Duodenal mucosa (tissue), 2 donors: ENCODE data around the gene DNAH1.

Source experiments
- H3K27ac ChIP-seq: one replicate; pipeline ENCODE4 v1.7.0; 2013; ENCODE audit warnings: low read depth, low read length
- H3K27me3 ChIP-seq, 2 donors: one replicate each; pipeline ENCODE4 v1.7.0; 2013; ENCODE audit warnings: low read length in 2 of 2, control low read depth in 1 of 2; ENCODE audit not compliant: insufficient read depth in 2 of 2, control insufficient read depth in 1 of 2
- H3K36me3 ChIP-seq, 2 donors: one replicate each; pipeline ENCODE4 v1.7.0; 2013; ENCODE audit warnings: low read length in 2 of 2, control low read depth in 1 of 2; ENCODE audit not compliant: insufficient read depth in 2 of 2, control insufficient read depth in 1 of 2
- H3K4me1 ChIP-seq, 2 donors: one replicate each; pipeline ENCODE4 v1.7.0; 2013; ENCODE audit warnings: low read length in 2 of 2, control low read depth in 1 of 2; ENCODE audit not compliant: insufficient read depth in 2 of 2, control insufficient read depth in 1 of 2
- H3K4me3 ChIP-seq, 2 donors: one replicate each; pipeline ENCODE4 v1.7.0; 2013; ENCODE audit warnings: low read length in 2 of 2, low read depth in 1 of 2
- H3K9ac ChIP-seq, 2 donors: one replicate each; pipeline ENCODE4 v1.7.0; 2013; ENCODE audit warnings: low read length in 2 of 2, low read depth in 1 of 2
- H3K9me3 ChIP-seq, 2 donors: one replicate each; pipeline ENCODE4 v1.7.0; 2013; ENCODE audit warnings: low read length in 2 of 2, control low read depth in 1 of 2; ENCODE audit not compliant: control insufficient read depth in 1 of 2

DNAH1 gene

DNA sequence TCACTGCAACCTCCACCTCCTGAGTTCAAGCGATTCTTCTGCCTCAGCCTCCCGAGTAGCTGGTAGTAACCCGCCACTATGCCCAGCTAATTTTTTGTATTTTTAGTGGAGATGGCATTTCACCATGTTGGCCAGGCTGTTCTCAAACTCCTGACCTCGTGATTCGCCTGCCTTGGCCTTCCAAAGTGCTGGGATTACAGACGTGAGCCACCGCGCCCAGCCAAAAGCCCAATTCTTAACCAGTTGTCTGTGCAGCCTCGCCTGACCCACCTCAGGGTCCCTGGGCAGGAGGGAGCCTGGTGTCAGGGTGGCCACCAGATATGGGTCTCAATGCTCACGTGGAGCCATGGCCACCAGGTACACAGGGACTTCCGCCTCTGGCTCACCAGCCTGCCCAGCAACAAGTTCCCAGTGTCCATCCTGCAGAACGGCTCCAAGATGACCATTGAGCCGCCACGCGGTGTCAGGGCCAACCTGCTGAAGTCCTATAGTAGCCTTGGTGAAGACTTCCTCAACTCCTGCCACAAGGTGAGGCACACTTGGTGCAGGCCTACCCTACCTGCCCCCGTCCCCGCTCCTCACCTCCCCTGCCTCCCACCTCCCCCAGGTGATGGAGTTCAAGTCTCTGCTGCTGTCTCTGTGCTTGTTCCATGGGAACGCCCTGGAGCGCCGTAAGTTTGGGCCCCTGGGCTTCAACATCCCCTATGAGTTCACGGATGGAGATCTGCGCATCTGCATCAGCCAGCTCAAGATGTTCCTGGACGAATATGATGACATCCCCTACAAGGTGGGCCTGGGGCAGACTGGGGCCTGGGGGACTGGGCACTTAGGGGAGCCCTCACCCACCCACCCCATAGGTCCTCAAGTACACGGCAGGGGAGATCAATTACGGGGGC lies 80.1 kb downstream of the DNAH1 start:
- H3K9ac ChIP-seq: no peak overlapping the region
- H3K9me3 ChIP-seq: no peaks in the 10 kb centered on the region
- H3K4me3 ChIP-seq: no peak overlapping the region
- H3K4me1 ChIP-seq: peaks cover 11% of the 10 kb centered on the region in 2 donors
- no peak overlapping the region for H3K27ac ChIP-seq
- no peaks in the 10 kb centered on the region for H3K27me3 ChIP-seq
- H3K36me3 ChIP-seq: peaks cover 3 to 44% of the 10 kb centered on the region in 2 donors

DNA sequence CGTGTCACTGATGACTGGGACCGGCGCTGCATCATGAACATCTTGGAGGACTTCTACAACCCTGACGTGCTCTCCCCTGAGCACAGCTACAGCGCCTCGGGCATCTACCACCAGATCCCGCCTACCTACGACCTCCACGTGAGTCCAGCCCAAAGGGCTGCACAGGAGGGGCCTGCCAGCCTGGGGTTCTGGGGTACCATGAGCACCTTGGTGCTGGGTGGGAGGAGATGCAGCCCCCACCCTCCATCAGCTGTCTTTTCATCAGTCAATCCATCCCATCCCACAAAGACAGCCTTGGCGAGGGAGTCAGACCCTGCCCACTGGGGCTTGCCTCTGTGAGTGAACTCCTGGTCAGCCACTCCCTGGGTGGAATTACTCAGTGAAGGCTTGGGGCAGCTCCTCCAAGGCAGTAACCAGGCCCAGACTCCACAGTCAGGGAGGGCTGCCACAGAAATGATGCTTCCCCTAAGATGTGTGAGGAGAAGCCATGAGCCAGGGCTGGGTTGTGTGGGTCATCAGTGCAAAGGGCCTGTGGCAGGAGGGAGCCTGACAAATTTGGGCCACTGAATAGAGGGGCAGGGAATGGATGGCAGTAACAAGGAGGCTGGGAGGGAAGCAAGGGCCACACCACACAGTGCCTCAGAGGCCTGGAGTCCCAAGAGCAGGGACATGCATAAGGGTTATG lies 80.9 kb downstream of the DNAH1 start:
- H3K36me3 ChIP-seq: peaks cover under 1 to 44% of the 10 kb centered on the region in 2 donors
- H3K4me1 ChIP-seq: peaks cover 11% of the 10 kb centered on the region in 2 donors
- H3K9ac ChIP-seq: no peak overlapping the region
- H3K27ac ChIP-seq: no peak overlapping the region
- H3K9me3 ChIP-seq: no peaks in the 10 kb centered on the region
- H3K27me3 ChIP-seq: no peaks in the 10 kb centered on the region
- no peak overlapping the region for H3K4me3 ChIP-seq

DNA sequence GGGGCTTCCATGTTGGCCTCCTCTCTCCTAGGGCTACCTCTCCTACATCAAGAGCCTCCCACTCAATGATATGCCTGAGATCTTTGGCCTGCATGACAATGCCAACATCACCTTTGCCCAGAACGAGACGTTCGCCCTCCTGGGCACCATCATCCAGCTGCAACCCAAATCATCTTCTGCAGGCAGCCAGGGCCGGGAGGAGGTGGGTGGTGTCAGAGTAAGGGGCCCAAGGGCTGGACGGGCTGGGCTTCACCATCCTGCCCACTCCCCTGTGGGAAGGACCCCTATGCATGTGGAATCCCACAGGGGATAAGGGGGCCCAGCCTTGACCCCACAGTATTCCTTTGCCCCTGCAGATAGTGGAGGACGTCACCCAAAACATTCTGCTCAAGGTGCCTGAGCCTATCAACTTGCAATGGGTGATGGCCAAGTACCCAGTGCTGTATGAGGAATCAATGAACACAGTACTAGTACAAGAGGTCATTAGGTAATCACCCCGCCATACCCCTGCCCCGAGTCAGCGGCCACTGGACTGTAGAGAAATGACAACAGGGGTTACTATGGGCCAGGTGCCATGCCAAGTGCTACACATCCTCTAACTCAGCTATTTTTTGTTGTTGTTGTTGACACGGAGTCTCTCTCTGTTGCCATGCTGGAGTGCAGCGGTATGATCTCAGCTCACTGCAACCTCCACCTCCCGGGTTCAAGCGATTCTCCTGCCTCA lies 81.7 kb downstream of the DNAH1 start:
- no peak overlapping the region for H3K9ac ChIP-seq
- no peaks in the 10 kb centered on the region for H3K27me3 ChIP-seq
- peaks cover 11% of the 10 kb centered on the region in 2 donors for H3K4me1 ChIP-seq
- no peaks in the 10 kb centered on the region for H3K9me3 ChIP-seq
- no peak overlapping the region for H3K27ac ChIP-seq
- H3K36me3 ChIP-seq: peaks cover 8 to 48% of the 10 kb centered on the region in 2 donors
- no peak overlapping the region for H3K4me3 ChIP-seq

- H3K4me3 ChIP-seq: no peak overlapping the region
Measured at GRCh38 chr3:52398670-52399081, 82.6 kb downstream of the DNAH1 start.

GRCh38 chr3:52399131-52399530 lies 83.0 kb downstream of the DNAH1 start:
- H3K36me3 ChIP-seq: peaks cover 18 to 55% of the 10 kb centered on the region in 2 donors
- peaks cover 11% of the 10 kb centered on the region in 2 donors for H3K4me1 ChIP-seq
- H3K9ac ChIP-seq: no peak overlapping the region

More at GRCh38 chr3:52398670-52399081, 82.6 kb downstream of the DNAH1 start:
- Histone ChIP-seq H3K27ac (no peak overlapping the region), H3K9me3 (no peaks in the 10 kb centered on the region), H3K4me1 (peaks cover 11% of the 10 kb centered on the region in 2 donors), H3K36me3 (peaks cover 13 to 50% of the 10 kb centered on the region in 2 donors), H3K9ac (no peak overlapping the region), H3K27me3 (no peaks in the 10 kb centered on the region)

GRCh38 chr3:52399593-52399992 lies 83.5 kb downstream of the DNAH1 start:
- H3K9ac ChIP-seq: no peak overlapping the region
- H3K4me1 ChIP-seq: peaks cover 11% of the 10 kb centered on the region in 2 donors
- no peaks in the 10 kb centered on the region for H3K9me3 ChIP-seq
- no peak overlapping the region for H3K4me3 ChIP-seq
- peaks cover 22 to 60% of the 10 kb centered on the region in 2 donors for H3K36me3 ChIP-seq
- no peaks in the 10 kb centered on the region for H3K27me3 ChIP-seq
- no peak overlapping the region for H3K27ac ChIP-seq

More at GRCh38 chr3:52399131-52399530, 83.0 kb downstream of the DNAH1 start:
- no peak overlapping the region for H3K27ac ChIP-seq
- H3K4me3 ChIP-seq: no peak overlapping the region
- no peaks in the 10 kb centered on the region for H3K9me3 ChIP-seq
- no peaks in the 10 kb centered on the region for H3K27me3 ChIP-seq

GRCh38 chr3:52400275-52400793 lies 84.2 kb downstream of the DNAH1 start:
- Histone ChIP-seq H3K27me3 (no peaks in the 10 kb centered on the region), H3K4me1 (peaks cover 11% of the 10 kb centered on the region in 2 donors), H3K9me3 (no peaks in the 10 kb centered on the region), H3K4me3 (no peak overlapping the region), H3K36me3 (peaks cover 22 to 67% of the 10 kb centered on the region in 2 donors), H3K27ac (no peak overlapping the region), H3K9ac (no peak overlapping the region)

- Histone ChIP-seq H3K9me3 (no peaks in the 10 kb centered on the region), H3K27ac (no peak overlapping the region), H3K4me3 (no peak overlapping the region), H3K9ac (no peak overlapping the region), H3K27me3 (no peaks in the 10 kb centered on the region), H3K4me1 (peaks cover 11 to 15% of the 10 kb centered on the region in 2 donors), H3K36me3 (peaks cover 29 to 74% of the 10 kb centered on the region in 2 donors)
Measured at GRCh38 chr3:52401021-52401420, 84.9 kb downstream of the DNAH1 start.

- H3K27ac ChIP-seq: no peak overlapping the region
Measured at GRCh38 chr3:52401551-52401950, 85.4 kb downstream of the DNAH1 start.

More at GRCh38 chr3:52401551-52401950, 85.4 kb downstream of the DNAH1 start:
- Histone ChIP-seq H3K9ac (no peak overlapping the region), H3K27me3 (no peaks in the 10 kb centered on the region), H3K36me3 (peaks cover 34 to 79% of the 10 kb centered on the region in 2 donors), H3K4me1 (peaks cover 14 to 19% of the 10 kb centered on the region in 2 donors), H3K4me3 (no peak overlapping the region), H3K9me3 (no peaks in the 10 kb centered on the region)
